ENCODE results near the gene CEP83. TPM values are rescaled to one million over a fixed set of nuclear protein-coding genes. Genes with fewer than 3 reads are reported as not detected.

The CEP83 gene
- polyA plus RNA-seq, 1 of the 3 experiments (the other 2 are of a cell fraction) = 2.5 TPM

GRCh38 chr12:94322346-94322745 lies 137.3 kb downstream of the CEP83 start:
- Histone ChIP-seq H3K36me3 (replicated peaks in 1 of 2; ENCODE audit: control insufficient read depth in 1 of 2, insufficient read depth in 2 of 2, low read length in 1 of 2) (peaks cover 7 to 9% of the 10 kb centered on the region in 2 experiments), H3K27me3 (ENCODE audit: insufficient read depth) (no peaks in the 10 kb centered on the region), H3K9ac (no peak overlapping the region), H3K79me2 (ENCODE audit: insufficient read depth) (no peaks in the 10 kb centered on the region), H3K4me2 (no peak overlapping the region), H2AFZ (ENCODE audit: low read depth) (no peak overlapping the region), H3K9me2 (no peaks in the 10 kb centered on the region), H4K20me1 (ENCODE audit: insufficient read depth) (no peaks in the 10 kb centered on the region), H3K27ac (ENCODE audit: low read depth in 2 of 2, low read length in 1 of 2) (no peak overlapping the region), H3K4me1 (ENCODE audit: control insufficient read depth in 1 of 2, insufficient read depth in 2 of 2, low read depth in 1 of 2, low read length in 1 of 2) (no peaks in the 10 kb centered on the region), H3F3A (replicated peaks; ENCODE audit: insufficient read depth) (peaks cover 15% of the 10 kb centered on the region), H3K4me3 (ENCODE audit: low read depth in 2 of 2, low read length in 1 of 2) (no peak overlapping the region), H3K9me3 (no peaks in the 10 kb centered on the region)
- POLR2A ChIA-PET = no interaction called here
- no peak for DNase-seq
- TF ChIP-seq GABPA (IDR thresholded peaks at IDR 0.05; ENCODE audit: low read depth) = no peak
- no peak for TF ChIP-seq YY1 (IDR thresholded peaks at IDR 0.05; ENCODE audit: low read depth)
- no peak for TF ChIP-seq FOXM1 (IDR thresholded peaks at IDR 0.05; ENCODE audit: low read depth)
- no peak for TF ChIP-seq RXRA (IDR thresholded peaks at IDR 0.05; ENCODE audit: borderline replicate concordance, low read depth)
- no peak for TF ChIP-seq TAF1 (IDR thresholded peaks at IDR 0.05; ENCODE audit: borderline replicate concordance, low read depth, low read length)
- TF ChIP-seq SIN3A (IDR thresholded peaks at IDR 0.05; ENCODE audit: borderline replicate concordance, low read depth, low read length) = no peak
- TF ChIP-seq ELF1 (IDR thresholded peaks at IDR 0.05) = no peak
- no peak for TF ChIP-seq FOXJ3 (CRISPR knock-in tag; IDR thresholded peaks at IDR 0.05)
- no peak for TF ChIP-seq MEF2A (IDR thresholded peaks at IDR 0.05; ENCODE audit: borderline replicate concordance, low read depth)
- no peak for TF ChIP-seq EP300 (IDR thresholded peaks at IDR 0.05; ENCODE audit: borderline replicate concordance in 1 of 2, low read depth in 1 of 2, low read length in 1 of 2)
- CTCF ChIA-PET = no interaction called here
- WGBS (ENCODE audit: low lambda C conversion rate) = 81% methylated on average over 2 of the region's 2 CpGs

DNA sequence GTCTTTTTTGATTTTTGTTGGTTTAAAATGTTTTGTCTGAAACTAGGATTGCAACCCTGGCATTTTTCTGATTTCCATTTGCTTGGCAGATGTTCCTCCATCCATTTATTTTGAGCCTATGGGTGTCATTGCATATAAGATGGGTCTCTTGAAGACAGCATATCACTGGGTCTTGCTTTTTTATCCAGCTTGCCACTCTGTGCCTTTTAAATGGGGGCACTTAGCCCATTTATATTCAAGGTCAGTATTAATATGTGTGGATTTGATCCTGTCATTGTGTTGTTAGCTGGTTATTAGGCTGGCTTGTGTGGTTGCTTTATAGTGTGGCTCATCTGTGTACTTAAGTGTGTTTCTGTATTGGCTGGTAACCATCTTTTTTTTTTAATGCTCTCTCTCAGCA lies 139.6 kb downstream of the CEP83 start:
- no peak overlapping the region for H3K4me2 ChIP-seq
- no peak for DNase-seq
- no peaks in the 10 kb centered on the region for H3K79me2 ChIP-seq (ENCODE audit: insufficient read depth)
- no peaks in the 10 kb centered on the region for H3F3A ChIP-seq (replicated peaks; ENCODE audit: insufficient read depth)
- H3K9ac ChIP-seq = no peak overlapping the region
- H3K4me3 ChIP-seq (ENCODE audit: low read depth in 2 of 2, low read length in 1 of 2) = no peak overlapping the region
- H2AFZ ChIP-seq (ENCODE audit: low read depth) = no peak overlapping the region
- CTCF ChIA-PET = no interaction called here
- no peak overlapping the region for H3K27ac ChIP-seq (ENCODE audit: low read depth in 2 of 2, low read length in 1 of 2)
- no peaks in the 10 kb centered on the region for H3K4me1 ChIP-seq (ENCODE audit: control insufficient read depth in 1 of 2, insufficient read depth in 2 of 2, low read depth in 1 of 2, low read length in 1 of 2)
- POLR2A ChIA-PET = no interaction called here
- no peaks in the 10 kb centered on the region for H4K20me1 ChIP-seq (ENCODE audit: insufficient read depth)
- TF ChIP-seq REST (IDR thresholded peaks at IDR 0.05; ENCODE audit: low read depth, low read length) (no peak), USF2 (IDR thresholded peaks at IDR 0.05; ENCODE audit: borderline replicate concordance, low read depth, low read length) (no peak), NFIC (IDR thresholded peaks at IDR 0.05; ENCODE audit: borderline replicate concordance) (no peak), SMC3 (IDR thresholded peaks at IDR 0.05; ENCODE audit: low read depth, low read length) (no peak), MXI1 (IDR thresholded peaks at IDR 0.05; ENCODE audit: low read depth, low read length) (no peak), RAD21 (IDR thresholded peaks at IDR 0.05; ENCODE audit: low read length) (no peak), GATA2 (CRISPR knock-in tag; IDR thresholded peaks at IDR 0.05) (no peak), PBX3 (IDR thresholded peaks at IDR 0.05) (no peak), MEF2A (IDR thresholded peaks at IDR 0.05; ENCODE audit: borderline replicate concordance, low read depth) (no peak), YY1 (IDR thresholded peaks at IDR 0.05; ENCODE audit: low read depth) (no peak), FOXM1 (IDR thresholded peaks at IDR 0.05; ENCODE audit: low read depth) (no peak), POLR2AphosphoS5 (IDR thresholded peaks at IDR 0.05; ENCODE audit: low read depth, low read length) (no peak), NRF1 (IDR thresholded peaks at IDR 0.05; ENCODE audit: low read depth, low read length) (no peak)
- TF ChIP-seq, protein P1, sequence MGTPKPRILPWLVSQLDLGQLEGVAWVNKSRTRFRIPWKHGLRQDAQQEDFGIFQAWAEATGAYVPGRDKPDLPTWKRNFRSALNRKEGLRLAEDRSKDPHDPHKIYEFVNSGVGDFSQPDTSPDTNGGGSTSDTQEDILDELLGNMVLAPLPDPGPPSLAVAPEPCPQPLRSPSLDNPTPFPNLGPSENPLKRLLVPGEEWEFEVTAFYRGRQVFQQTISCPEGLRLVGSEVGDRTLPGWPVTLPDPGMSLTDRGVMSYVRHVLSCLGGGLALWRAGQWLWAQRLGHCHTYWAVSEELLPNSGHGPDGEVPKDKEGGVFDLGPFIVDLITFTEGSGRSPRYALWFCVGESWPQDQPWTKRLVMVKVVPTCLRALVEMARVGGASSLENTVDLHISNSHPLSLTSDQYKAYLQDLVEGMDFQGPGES (IDR thresholded peaks at IDR 0.05; ENCODE audit: low read depth, low read length) = no peak
- no peaks in the 10 kb centered on the region for H3K9me2 ChIP-seq
- no peaks in the 10 kb centered on the region for H3K27me3 ChIP-seq (ENCODE audit: insufficient read depth)
- H3K9me3 ChIP-seq = no peaks in the 10 kb centered on the region
- peaks cover 5 to 9% of the 10 kb centered on the region in 2 experiments for H3K36me3 ChIP-seq (replicated peaks in 1 of 2; ENCODE audit: control insufficient read depth in 1 of 2, insufficient read depth in 2 of 2, low read length in 1 of 2)

Data from SK-N-SH (cell line).